ENCODE measurements around the gene SVOP.
A peak's percentile ranks its signal among the peaks of the same experiment; 100 is the strongest.
"Not testable (repeated sequence)": the region's sequence is repeated elsewhere in the genome, so short reads cannot be mapped to it uniquely, and the experiment has no call there.

SVOP gene

GRCh38 chr12:108875682-108876361 is 145.0 kb downstream of the SVOP start:
- H3K27me3 ChIP-seq (ENCODE audit: control insufficient read depth in 1 of 2, insufficient read depth in 2 of 2, low read length in 2 of 2): no peaks in the 10 kb centered on the region
- H3K4me1 ChIP-seq (ENCODE audit: insufficient read depth, low read length): no peaks in the 10 kb centered on the region
- H3K4me3 ChIP-seq (ENCODE audit: low read depth in 1 of 2, low read length in 2 of 2): no peak overlapping the region
- H3K36me3 ChIP-seq (ENCODE audit: insufficient read depth, low read length): no peaks in the 10 kb centered on the region
- no peak overlapping the region for H3K9ac ChIP-seq (ENCODE audit: low read length)
- no peak overlapping the region for H3K27ac ChIP-seq (ENCODE audit: low read depth, low read length)
- H3K9me3 ChIP-seq (ENCODE audit: low read length): no peaks in the 10 kb centered on the region

DNA sequence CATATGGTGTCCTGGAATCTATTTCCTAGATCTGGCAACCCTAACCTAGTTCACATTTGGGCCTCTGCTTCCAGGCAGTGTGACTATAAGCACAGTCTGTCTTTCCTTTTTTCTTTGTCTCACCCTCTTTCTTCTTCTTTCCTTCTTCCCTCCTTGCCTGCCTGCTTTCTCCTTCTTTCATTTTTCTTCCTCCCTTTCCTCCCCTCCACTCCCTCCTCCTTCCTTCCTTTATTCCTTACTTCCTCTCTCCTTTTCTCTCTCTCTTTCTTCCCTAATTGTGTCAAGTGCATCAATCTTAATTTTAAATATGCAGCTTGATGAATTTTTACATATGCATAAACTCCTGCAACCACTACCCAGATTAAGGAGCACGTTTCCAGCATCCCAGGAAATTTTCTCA is 145.6 kb downstream of the SVOP start:
- Histone ChIP-seq H3K4me3 (ENCODE audit: low read depth in 1 of 2, low read length in 2 of 2) (no peak overlapping the region), H3K9me3 (ENCODE audit: low read length) (no peaks in the 10 kb centered on the region), H3K4me1 (ENCODE audit: insufficient read depth, low read length) (no peaks in the 10 kb centered on the region), H3K27ac (ENCODE audit: low read depth, low read length) (no peak overlapping the region), H3K27me3 (ENCODE audit: control insufficient read depth in 1 of 2, insufficient read depth in 2 of 2, low read length in 2 of 2) (no peaks in the 10 kb centered on the region), H3K9ac (ENCODE audit: low read length) (no peak overlapping the region), H3K36me3 (ENCODE audit: insufficient read depth, low read length) (no peaks in the 10 kb centered on the region)

GRCh38 chr12:108868781-108869180 is 152.1 kb downstream of the SVOP start:
- H3K27ac ChIP-seq (ENCODE audit: low read depth, low read length): no peak overlapping the region
- no peak overlapping the region for H3K9ac ChIP-seq (ENCODE audit: low read length)
- no peak overlapping the region for H3K4me3 ChIP-seq (ENCODE audit: low read depth in 1 of 2, low read length in 2 of 2)
- H3K36me3 ChIP-seq (ENCODE audit: insufficient read depth, low read length): no peaks in the 10 kb centered on the region
- H3K27me3 ChIP-seq (ENCODE audit: control insufficient read depth in 1 of 2, insufficient read depth in 2 of 2, low read length in 2 of 2): no peaks in the 10 kb centered on the region
- no peaks in the 10 kb centered on the region for H3K9me3 ChIP-seq (ENCODE audit: low read length)
- H3K4me1 ChIP-seq (ENCODE audit: insufficient read depth, low read length): no peaks in the 10 kb centered on the region

DNA sequence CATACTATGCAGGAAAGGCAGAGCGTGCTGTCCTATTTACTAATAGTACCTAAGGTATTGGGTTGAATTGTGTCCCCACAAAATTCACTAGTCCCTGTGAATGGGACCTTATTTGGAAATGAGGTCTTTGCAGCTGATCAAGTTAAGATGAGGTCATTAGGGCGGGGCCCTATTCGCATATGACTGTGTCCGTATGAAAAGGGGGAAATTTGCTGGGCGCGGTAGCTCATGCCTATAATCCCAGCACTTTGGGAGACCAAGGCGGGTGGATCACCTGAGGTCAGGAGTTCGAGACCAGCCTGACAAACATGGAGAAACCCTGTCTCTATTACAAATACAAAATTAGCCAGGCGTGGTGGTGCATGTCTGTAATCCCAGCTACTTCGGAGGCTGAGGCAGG is 154.8 kb downstream of the SVOP start:
- not testable (repeated sequence) for H3K9ac ChIP-seq (ENCODE audit: low read length); H3K27me3 ChIP-seq (ENCODE audit: control insufficient read depth in 1 of 2, insufficient read depth in 2 of 2, low read length in 2 of 2); H3K36me3 ChIP-seq (ENCODE audit: insufficient read depth, low read length); H3K27ac ChIP-seq (ENCODE audit: low read depth, low read length); H3K4me1 ChIP-seq (ENCODE audit: insufficient read depth, low read length); H3K4me3 ChIP-seq (ENCODE audit: low read depth in 1 of 2, low read length in 2 of 2); H3K9me3 ChIP-seq (ENCODE audit: low read length)

- H3K27ac ChIP-seq (ENCODE audit: low read depth, low read length): no peak overlapping the region
- no peak overlapping the region for H3K9ac ChIP-seq (ENCODE audit: low read length)
- no peaks in the 10 kb centered on the region for H3K9me3 ChIP-seq (ENCODE audit: low read length)
- no peak overlapping the region for H3K4me3 ChIP-seq (ENCODE audit: low read depth in 1 of 2, low read length in 2 of 2)
- H3K36me3 ChIP-seq (ENCODE audit: insufficient read depth, low read length): no peaks in the 10 kb centered on the region
- no peaks in the 10 kb centered on the region for H3K27me3 ChIP-seq (ENCODE audit: control insufficient read depth in 1 of 2, insufficient read depth in 2 of 2, low read length in 2 of 2)
- no peaks in the 10 kb centered on the region for H3K4me1 ChIP-seq (ENCODE audit: insufficient read depth, low read length)
Observed at GRCh38 chr12:108865169-108865568, 155.7 kb downstream of the SVOP start.

DNA sequence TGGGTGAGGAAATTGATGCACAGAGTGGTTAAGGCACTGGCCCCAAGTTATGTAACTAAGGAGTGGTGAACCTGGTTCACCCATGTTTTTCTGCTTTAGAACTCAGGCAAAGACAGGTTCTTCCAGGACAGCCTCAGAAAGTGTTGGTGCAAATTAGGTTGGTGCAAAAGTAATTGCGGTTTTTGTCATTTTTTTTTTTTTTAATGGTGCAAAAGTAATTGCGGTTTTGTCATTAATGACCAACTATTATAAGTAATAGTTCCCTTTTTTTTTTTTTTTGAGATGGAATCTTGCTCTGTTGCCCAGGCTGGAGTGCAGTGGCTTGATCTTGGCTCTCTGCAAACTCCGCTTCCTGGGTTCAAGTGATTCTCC is 158.3 kb downstream of the SVOP start:
- Histone ChIP-seq H3K9ac (ENCODE audit: low read length) (no peak overlapping the region), H3K27me3 (ENCODE audit: control insufficient read depth in 1 of 2, insufficient read depth in 2 of 2, low read length in 2 of 2) (no peaks in the 10 kb centered on the region), H3K4me3 (ENCODE audit: low read depth in 1 of 2, low read length in 2 of 2) (no peak overlapping the region), H3K4me1 (ENCODE audit: insufficient read depth, low read length) (peaks cover 5% of the 10 kb centered on the region), H3K9me3 (ENCODE audit: low read length) (no peaks in the 10 kb centered on the region), H3K36me3 (ENCODE audit: insufficient read depth, low read length) (no peaks in the 10 kb centered on the region), H3K27ac (ENCODE audit: low read depth, low read length) (no peak overlapping the region)

- H3K4me3 ChIP-seq (ENCODE audit: low read depth in 1 of 2, low read length in 2 of 2): no peak overlapping the region
- H3K9ac ChIP-seq (ENCODE audit: low read length): no peak overlapping the region
- peaks cover 5% of the 10 kb centered on the region for H3K4me1 ChIP-seq (ENCODE audit: insufficient read depth, low read length)
- H3K27me3 ChIP-seq (ENCODE audit: control insufficient read depth in 1 of 2, insufficient read depth in 2 of 2, low read length in 2 of 2): no peaks in the 10 kb centered on the region
- H3K9me3 ChIP-seq (ENCODE audit: low read length): no peaks in the 10 kb centered on the region
- no peaks in the 10 kb centered on the region for H3K36me3 ChIP-seq (ENCODE audit: insufficient read depth, low read length)
- no peak overlapping the region for H3K27ac ChIP-seq (ENCODE audit: low read depth, low read length)
Observed at GRCh38 chr12:108861878-108862587, 158.8 kb downstream of the SVOP start.

- H3K27me3 ChIP-seq (ENCODE audit: control insufficient read depth in 1 of 2, insufficient read depth in 2 of 2, low read length in 2 of 2): no peaks in the 10 kb centered on the region
- H3K4me1 ChIP-seq (ENCODE audit: insufficient read depth, low read length): peaks cover 13% of the 10 kb centered on the region
- no peaks in the 10 kb centered on the region for H3K9me3 ChIP-seq (ENCODE audit: low read length)
- H3K27ac ChIP-seq (ENCODE audit: low read depth, low read length): no peak overlapping the region
- H3K36me3 ChIP-seq (ENCODE audit: insufficient read depth, low read length): no peaks in the 10 kb centered on the region
- H3K9ac ChIP-seq (ENCODE audit: low read length): no peak overlapping the region
- H3K4me3 ChIP-seq (ENCODE audit: low read depth in 1 of 2, low read length in 2 of 2): no peak overlapping the region
Observed at GRCh38 chr12:108860443-108860842, 160.4 kb downstream of the SVOP start.

DNA sequence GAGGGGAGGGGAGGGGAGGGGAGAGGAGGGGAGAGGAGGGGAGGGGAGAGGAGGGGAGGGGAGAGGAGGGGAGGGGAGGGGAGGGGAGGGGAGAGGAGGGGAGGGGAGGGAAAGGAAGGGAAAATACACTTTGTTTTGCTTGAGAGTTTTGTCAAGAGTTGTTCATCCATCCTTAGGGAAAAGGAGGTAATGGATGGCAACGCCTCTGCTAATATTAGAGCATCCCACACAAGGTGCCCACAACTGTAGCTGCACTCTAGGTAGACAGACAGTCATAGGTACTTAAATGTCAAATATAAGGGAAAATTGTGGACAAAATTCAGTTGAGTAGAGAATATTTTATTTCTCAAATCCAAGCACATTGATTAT is 161.0 kb downstream of the SVOP start:
- H3K4me1 ChIP-seq (ENCODE audit: insufficient read depth, low read length): peaks cover 18% of the 10 kb centered on the region
- H3K9me3 ChIP-seq (ENCODE audit: low read length): no peaks in the 10 kb centered on the region
- no peak overlapping the region for H3K9ac ChIP-seq (ENCODE audit: low read length)
- H3K27me3 ChIP-seq (ENCODE audit: control insufficient read depth in 1 of 2, insufficient read depth in 2 of 2, low read length in 2 of 2): no peaks in the 10 kb centered on the region
- no peaks in the 10 kb centered on the region for H3K36me3 ChIP-seq (ENCODE audit: insufficient read depth, low read length)
- H3K27ac ChIP-seq (ENCODE audit: low read depth, low read length): no peak overlapping the region
- H3K4me3 ChIP-seq (ENCODE audit: low read depth in 1 of 2, low read length in 2 of 2): no peak overlapping the region

DNA sequence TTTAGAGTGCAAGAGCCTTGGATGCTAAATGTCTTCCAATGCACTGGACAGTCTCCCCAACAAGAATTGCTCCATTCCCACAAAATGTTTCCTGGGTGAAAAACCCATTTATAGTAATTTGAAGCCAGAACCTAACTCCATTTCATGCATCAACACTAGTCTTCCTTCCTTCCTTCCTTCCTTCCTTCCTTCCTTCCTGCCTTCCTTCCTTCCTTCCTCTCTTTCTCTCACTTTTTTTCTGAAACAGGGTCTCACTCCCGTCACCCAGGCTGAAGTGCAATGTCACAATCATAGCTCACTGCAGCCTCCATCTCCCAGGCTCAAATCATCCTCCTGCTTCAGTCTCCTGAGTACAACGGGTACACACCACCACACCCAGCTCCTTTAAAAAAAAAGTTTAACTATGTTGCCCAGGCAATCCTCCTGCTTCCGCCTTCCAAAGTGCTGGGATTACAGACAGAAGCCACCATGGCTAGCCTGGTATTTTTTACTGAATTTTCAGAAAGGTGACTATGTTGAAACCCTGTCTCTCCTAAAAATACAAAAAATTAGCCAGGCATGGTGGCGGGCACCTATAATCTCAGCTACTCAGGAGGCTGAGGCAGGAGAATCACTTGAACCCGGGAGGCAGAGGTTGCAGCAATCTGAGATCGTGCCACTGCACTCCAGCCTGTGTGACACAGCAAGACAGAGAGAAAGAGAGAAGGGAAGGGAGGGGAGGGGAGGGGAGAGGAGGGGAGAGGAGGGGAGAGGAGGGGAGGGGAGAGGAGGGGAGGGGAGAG is 161.5 kb downstream of the SVOP start:
- not testable (repeated sequence) for H3K9me3 ChIP-seq (ENCODE audit: low read length); H3K4me3 ChIP-seq (ENCODE audit: low read depth in 1 of 2, low read length in 2 of 2); H3K36me3 ChIP-seq (ENCODE audit: insufficient read depth, low read length); H3K9ac ChIP-seq (ENCODE audit: low read length); H3K27me3 ChIP-seq (ENCODE audit: control insufficient read depth in 1 of 2, insufficient read depth in 2 of 2, low read length in 2 of 2)
- peak overlapping the region; percentile 38 for H3K27ac ChIP-seq (ENCODE audit: low read depth, low read length)
- peaks cover 23% of the 10 kb centered on the region for H3K4me1 ChIP-seq (ENCODE audit: insufficient read depth, low read length)

DNA sequence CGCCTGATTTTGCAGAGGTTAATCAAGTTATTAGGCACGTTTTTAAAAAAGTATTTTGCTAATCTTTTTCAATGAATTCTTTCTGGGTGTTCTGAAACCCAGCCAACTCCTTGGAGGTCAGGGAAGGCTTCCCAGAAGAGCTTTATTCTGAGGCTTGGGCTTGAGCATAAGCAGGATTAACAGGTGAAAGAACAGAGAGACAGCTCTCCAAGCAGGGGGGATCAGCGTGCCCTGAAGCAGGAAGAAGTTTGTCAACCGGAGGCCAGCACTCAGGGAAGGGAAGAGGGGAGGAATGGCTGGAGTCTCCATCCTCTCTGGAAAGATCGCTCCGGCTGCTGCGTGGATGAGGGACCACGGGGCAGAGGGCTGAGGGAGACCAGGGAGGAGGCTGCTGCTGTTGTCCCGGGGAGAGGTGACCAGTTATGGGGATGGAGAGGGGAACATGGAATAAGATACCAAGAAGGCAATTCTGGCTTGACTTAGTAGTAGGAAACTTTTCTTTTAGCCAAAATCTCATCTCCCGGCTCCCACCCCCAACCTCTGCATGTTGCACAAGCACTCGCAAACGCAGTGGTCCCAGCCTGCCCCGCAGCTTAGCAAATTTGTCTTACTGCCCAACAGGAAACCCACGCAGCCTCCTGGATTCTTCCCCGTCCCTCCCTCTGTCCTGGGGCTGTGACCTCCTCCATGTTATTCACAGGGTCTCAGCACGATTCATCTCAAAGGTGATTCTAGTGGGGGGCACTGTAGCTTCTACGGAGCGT is 162.4 kb downstream of the SVOP start:
- Histone ChIP-seq H3K9ac (ENCODE audit: low read length) (no peak overlapping the region), H3K27ac (ENCODE audit: low read depth, low read length) (peak overlapping the region; percentile 38), H3K27me3 (ENCODE audit: control insufficient read depth in 1 of 2, insufficient read depth in 2 of 2, low read length in 2 of 2) (no peaks in the 10 kb centered on the region), H3K4me1 (ENCODE audit: insufficient read depth, low read length) (peaks cover 31% of the 10 kb centered on the region), H3K9me3 (ENCODE audit: low read length) (no peaks in the 10 kb centered on the region), H3K36me3 (ENCODE audit: insufficient read depth, low read length) (no peaks in the 10 kb centered on the region), H3K4me3 (ENCODE audit: low read depth in 1 of 2, low read length in 2 of 2) (peak overlapping the region; percentile 26 to 57)
